ENCODE results near the gene MAML1.

MAML1 gene

DNA sequence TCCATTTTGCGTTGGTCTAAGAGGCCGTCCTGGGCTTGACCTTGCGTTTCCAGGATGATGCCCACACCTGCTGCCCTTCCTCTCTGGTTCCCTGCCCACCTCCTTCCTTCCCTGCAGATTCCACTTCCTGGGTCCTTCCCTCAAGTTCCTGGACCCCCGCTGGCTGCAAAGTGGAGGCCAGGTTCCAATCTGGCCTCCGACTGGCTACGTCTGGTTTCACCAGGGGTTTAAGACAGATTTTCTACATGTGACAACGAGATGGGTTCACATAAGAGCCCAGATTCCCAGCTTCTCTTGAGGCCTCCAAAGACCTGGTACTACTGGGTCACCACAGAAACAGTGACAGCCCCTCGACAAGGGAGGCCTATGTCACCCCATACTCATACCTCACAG is 71.9 kb downstream of the MAML1 start:
- Histone ChIP-seq H3K27ac (no peak overlapping the region), H3K4me3 (ENCODE audit: low read depth, low read length) (no peak overlapping the region)
- TF ChIP-seq, protein P1, sequence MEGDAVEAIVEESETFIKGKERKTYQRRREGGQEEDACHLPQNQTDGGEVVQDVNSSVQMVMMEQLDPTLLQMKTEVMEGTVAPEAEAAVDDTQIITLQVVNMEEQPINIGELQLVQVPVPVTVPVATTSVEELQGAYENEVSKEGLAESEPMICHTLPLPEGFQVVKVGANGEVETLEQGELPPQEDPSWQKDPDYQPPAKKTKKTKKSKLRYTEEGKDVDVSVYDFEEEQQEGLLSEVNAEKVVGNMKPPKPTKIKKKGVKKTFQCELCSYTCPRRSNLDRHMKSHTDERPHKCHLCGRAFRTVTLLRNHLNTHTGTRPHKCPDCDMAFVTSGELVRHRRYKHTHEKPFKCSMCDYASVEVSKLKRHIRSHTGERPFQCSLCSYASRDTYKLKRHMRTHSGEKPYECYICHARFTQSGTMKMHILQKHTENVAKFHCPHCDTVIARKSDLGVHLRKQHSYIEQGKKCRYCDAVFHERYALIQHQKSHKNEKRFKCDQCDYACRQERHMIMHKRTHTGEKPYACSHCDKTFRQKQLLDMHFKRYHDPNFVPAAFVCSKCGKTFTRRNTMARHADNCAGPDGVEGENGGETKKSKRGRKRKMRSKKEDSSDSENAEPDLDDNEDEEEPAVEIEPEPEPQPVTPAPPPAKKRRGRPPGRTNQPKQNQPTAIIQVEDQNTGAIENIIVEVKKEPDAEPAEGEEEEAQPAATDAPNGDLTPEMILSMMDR (IDR thresholded peaks at IDR 0.05; ENCODE audit: low read depth, low read length) = no peak

DNA sequence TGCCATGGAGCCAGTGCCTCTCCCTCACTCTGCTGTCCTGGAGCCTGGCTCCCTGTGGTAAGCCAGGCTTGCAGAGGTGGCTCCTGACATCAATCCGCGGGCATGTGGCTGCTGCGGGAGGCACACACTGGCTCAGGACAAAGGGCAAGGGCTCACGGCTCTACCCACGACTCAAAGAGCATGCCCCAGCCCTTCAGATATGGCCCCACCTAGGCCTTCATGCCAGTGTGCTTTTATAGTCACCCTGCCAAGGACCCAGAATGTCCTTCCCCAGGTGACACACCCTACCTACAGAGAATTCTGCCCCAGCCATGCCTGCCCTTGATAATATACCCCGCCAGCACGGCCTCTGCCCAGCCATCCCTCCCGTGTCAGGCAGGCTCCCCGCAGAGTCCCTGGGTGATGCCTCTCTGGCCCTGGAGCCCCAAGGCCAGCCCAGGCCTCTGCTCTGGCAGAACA is 72.5 kb downstream of the MAML1 start:
- TF ChIP-seq, protein P1 (IDR thresholded peaks at IDR 0.05; ENCODE audit: low read depth, low read length) = no peak
- Histone ChIP-seq H3K36me3 (no peaks in the 10 kb centered on the region), H3K27ac (peak overlapping the region; percentile 43; the same call in 1 of the 2 replicates)

More for the DNA sequence above, 71.9 kb downstream of the MAML1 start:
- Histone ChIP-seq H3K27me3 (ENCODE audit: insufficient read depth, low read depth, severe bottlenecking) (no peaks in the 10 kb centered on the region), H3K36me3 (no peaks in the 10 kb centered on the region), H3K9me3 (ENCODE audit: severe bottlenecking) (no peaks in the 10 kb centered on the region)
- no peak for DNase-seq

DNA sequence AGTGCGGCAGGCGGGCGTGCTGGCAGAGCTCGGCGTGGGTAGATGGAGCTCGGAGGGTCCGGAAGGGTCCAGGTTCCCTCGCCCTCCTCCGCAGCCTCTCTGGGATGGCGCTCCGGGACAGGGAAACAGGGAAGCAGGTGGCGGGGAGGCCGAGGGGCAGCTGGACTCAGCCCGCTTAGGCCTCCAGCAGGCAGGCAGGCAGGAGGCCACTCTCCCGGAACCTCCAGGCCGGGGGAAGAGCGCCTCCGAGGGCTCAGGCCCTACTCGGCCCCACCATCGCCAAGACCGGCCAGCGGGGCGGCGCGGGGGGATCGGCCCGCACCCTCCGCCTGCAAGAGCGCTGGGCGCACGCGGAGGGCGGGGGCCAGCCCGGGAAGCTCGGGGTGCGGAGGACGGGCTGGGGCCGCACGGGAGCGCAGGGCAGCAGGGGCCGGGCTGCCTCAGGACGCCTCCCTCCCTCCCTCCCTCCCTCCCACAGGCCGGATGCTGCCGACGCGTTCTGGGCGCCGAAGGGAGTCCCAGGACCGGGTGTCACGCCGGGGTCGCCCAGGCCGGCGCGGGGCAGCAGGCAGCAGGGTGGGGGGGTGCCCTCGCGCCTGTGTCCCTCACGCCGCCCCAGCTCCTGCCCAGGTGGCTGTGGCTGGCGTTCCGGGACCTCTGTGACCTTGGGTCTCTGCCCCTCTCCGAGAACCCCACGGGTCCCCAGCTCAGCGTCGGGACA is 73.1 kb downstream of the MAML1 start:
- Histone ChIP-seq H3K36me3 (no peaks in the 10 kb centered on the region), H3K9me3 (ENCODE audit: severe bottlenecking) (no peaks in the 10 kb centered on the region), H3K27me3 (ENCODE audit: insufficient read depth, low read depth, severe bottlenecking) (no peaks in the 10 kb centered on the region), H3K27ac (peak overlapping the region; percentile 43), H3K4me3 (ENCODE audit: low read depth, low read length) (peak overlapping the region; percentile 47)
- TF ChIP-seq, protein P1 (IDR thresholded peaks at IDR 0.05; ENCODE audit: low read depth, low read length) = no peak
- no peak for DNase-seq

More for the DNA sequence above, 72.5 kb downstream of the MAML1 start:
- Histone ChIP-seq H3K9me3 (ENCODE audit: severe bottlenecking) (no peaks in the 10 kb centered on the region), H3K4me3 (ENCODE audit: low read depth, low read length) (peak overlapping the region; percentile 47), H3K27me3 (ENCODE audit: insufficient read depth, low read depth, severe bottlenecking) (no peaks in the 10 kb centered on the region)
- no peak for DNase-seq

DNA sequence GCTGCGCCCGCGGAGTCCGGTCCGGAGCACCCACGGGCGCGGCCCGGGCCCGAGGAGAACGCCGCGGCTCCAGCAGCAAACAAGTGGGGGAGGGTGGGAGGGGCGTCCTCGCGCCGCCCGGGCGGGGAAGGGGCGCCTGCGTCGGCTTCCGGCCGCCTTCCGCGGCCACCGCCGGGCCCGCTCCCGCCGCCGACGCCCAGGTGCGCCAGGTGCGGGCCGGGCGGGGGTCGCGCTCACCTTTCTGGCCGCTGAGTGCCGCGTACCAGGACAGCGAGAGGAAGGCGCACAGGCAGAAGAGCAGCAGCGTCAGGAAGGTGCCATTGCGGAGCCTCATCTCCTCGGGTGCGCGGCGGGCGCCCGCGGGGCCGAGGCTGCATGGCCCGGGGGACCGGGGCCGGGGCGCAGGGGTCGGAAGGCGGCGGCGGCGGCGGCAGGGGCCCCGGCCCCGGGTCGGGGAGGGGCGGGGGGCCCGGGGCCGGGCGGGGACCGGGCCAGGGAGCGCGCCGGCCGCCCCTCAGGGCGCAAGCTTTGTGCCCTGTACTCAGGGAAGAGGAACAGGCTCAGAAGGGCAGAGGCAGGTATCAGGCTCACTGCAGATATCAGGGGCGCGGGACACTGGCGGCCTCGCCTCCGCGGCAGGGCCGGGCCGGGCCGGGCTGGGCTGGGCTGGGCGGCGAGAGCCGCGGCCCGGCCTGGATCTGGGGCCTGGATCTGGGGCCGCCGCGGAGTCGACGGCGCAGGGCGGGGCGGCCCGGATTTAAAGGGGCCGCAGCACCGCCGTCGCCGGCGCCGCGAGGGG is 73.8 kb downstream of the MAML1 start, which contains the start of gene MGAT4B:
MGAT4B (minus strand) TSS at position 617 of the 799 bp plus-strand sequence; CDS start at position 334, 283 bp downstream.
- H3K9me3 ChIP-seq (ENCODE audit: severe bottlenecking) = no peaks in the 10 kb centered on the region
- H3K36me3 ChIP-seq = no peaks in the 10 kb centered on the region
- TF ChIP-seq, protein P1 (IDR thresholded peaks at IDR 0.05; ENCODE audit: low read depth, low read length) = no peak
- peak; percentile 41 for DNase-seq
- no peaks in the 10 kb centered on the region for H3K27me3 ChIP-seq (ENCODE audit: insufficient read depth, low read depth, severe bottlenecking)
- peak within 1 kb of the TSS; percentile 78 for H3K27ac ChIP-seq
- H3K4me3 ChIP-seq (ENCODE audit: low read depth, low read length) = peak within 1 kb of the TSS; percentile 61

DNA sequence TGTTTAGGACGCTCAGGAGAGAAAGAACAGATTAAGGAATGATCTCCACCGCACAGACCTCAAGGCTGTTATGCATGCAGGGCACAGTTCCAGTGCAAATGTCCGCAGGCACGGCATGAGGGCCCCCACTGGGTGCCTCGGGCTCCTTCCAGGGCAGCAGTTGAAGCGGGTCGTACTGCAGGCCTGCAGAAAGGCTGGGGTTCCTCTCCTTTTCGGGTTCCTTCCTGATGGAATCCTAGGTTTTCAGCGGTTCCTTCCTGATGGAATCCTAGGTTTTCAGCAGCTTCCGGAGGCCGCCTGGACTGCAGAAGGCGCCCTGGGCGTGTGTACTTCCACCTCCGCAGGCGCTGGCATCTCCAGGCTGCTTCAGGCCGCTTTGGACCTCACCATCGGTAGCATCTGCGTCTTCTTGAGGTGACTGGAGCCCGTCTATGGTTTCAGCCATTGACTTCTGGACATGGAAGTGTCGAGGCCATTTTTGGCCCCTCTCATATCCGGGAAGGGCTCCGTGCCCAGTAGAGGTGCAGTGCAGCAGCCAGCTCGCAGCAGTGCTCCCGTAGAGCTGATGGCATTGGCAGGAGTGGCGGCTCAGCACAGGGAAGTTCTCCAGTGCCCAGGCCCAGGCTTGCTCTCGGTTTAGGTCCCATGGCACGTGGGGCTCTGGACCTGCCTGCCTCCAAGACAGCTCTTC is 79.7 kb downstream of the MAML1 start:
- no peaks in the 10 kb centered on the region for H3K27me3 ChIP-seq (ENCODE audit: insufficient read depth, low read depth, severe bottlenecking)
- no peaks in the 10 kb centered on the region for H3K36me3 ChIP-seq
- H3K27ac ChIP-seq = no peak overlapping the region
- H3K4me3 ChIP-seq (ENCODE audit: low read depth, low read length) = no peak overlapping the region
- TF ChIP-seq, protein P1 (IDR thresholded peaks at IDR 0.05; ENCODE audit: low read depth, low read length) = no peak
- no peak for DNase-seq
- no peaks in the 10 kb centered on the region for H3K9me3 ChIP-seq (ENCODE audit: severe bottlenecking)

Data from WERI-Rb-1 (cell line).